Measurements from ENCODE around the gene P2RX1.

GRCh38 chr17:3867106-3867505 is 49.2 kb downstream of the P2RX1 start:
- TF ChIP-seq CTCF (IDR thresholded peaks at IDR 0.05): no peak
- TF ChIP-seq POLR2A (IDR thresholded peaks at IDR 0.05): no peak

Measured in body of pancreas (tissue), 4 donors.